GM18520 (cell line): Measurements from ENCODE around the gene MTF2.

Source experiments
- ATAC-seq: cut with Tn5 transposase; IDR thresholded peaks from one replicate; pipeline ENCODE4 v1.9.1; 2021; ENCODE audit not compliant: unreplicated experiment

The MTF2 gene

DNA sequence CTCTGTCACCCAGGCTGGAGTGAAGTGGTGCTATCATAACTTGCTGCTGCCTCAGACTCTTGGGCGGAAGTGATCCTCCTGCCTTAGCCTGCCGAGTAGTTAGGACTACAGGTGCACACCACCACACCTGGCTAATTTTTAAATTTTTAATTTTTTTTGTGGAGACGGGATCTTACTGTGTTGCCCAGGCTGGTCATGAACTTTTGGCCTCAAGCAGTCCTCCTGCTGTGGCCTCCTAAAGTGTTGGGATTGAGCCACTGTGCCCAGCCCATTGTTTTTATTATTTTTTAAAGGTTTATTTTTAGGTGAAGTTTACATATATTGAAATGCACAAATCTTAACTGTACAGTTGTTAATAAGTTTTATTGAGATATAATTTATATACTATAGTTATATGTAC lies 3.2 kb downstream of the MTF2 start:
- ATAC-seq = no peak

GRCh38 chr1:93083979-93084378 lies 4.9 kb downstream of the MTF2 start:
- ATAC-seq = no peak

DNA sequence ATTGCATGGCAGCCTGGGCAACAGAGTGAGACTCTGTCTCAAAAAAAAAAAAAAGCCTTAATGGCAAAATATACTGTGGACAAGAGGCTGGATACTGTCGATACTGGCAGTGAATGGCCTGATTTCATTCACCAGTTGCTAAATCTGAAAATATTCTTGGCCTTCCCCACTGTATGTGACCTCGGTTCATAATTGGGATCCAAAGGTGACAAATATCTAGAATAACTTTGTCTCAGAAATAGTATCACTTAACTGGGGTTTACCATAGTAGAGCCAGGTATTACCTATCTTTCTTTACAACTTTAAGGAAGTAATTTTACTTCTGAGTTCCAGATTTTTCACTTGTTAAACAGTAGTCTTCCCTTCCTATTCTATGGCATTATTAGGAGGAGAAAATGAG lies 8.4 kb downstream of the MTF2 start:
- no peak for ATAC-seq

DNA sequence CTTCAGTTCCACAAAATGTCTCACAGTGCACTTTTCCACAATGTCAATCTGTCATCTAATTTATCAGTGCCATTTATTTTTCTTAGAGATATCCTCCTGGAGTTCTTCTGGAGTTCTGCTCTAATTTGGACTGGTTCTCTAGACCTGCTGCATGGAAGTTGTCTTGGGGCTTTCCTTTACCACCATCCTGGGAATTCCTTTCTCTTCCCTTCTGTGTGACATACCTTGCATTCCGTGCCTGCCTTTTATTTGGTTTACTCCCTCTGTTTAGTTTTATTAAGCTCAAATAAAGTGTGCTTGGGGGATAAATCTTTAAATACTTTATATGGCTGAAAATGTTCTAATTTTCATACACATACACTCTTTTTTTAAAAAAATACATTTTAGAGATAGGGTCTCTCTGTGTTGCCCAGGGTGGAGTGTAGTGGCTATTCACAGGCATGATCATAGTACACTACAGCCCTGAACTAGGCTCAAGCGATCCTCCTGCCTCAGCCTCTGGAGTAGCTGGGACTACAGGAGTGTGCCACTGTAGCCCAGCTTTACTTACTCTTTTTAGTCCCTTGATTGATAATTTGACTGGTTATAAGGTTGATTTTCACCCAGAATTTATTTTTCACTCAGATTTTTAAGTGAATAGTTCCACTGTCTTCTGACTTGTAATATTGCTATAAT lies 14.4 kb downstream of the MTF2 start:
- no peak for ATAC-seq

DNA sequence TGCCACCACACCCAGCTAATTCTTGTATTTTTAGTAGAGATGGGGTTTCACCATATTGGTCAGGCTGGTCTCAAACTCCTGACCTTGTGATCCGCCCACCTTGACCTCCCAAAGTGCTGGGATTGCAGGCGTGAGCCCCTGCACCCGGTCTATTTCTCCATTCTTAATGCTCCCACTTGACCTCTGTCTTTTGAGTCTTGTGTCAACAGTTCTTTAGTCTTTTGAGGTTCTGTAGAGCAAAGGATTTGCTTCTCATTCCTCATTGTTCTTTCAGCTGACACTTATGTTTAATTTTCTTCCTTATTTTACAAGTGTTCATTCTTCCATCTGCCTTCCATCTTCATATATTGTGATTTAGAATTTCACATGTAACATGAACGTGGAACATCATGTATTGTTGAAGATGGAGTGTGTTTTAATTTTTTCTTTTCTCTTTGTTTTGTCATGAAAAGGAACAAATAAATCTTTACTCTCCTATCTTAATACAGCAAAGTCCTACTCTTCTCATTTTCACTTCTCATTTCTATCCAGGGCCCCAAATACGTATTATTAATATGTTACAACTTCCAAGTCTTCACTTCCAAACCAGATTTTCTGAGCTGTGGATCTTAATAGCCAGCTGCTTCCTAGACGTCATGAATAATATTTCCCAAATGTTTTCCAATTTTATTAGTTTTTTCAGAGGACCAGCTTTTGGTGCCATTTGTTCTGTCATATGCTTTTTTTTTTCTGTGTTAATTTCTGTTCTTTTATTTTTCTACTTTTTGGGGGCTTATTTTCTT lies 16.9 kb downstream of the MTF2 start:
- ATAC-seq = no peak

GRCh38 chr1:93102142-93102541 lies 23.1 kb downstream of the MTF2 start:
- ATAC-seq = no peak

- ATAC-seq = no peak
These were observed 27.1 kb downstream of the MTF2 start for GRCh38 chr1:93106226-93106625.

DNA sequence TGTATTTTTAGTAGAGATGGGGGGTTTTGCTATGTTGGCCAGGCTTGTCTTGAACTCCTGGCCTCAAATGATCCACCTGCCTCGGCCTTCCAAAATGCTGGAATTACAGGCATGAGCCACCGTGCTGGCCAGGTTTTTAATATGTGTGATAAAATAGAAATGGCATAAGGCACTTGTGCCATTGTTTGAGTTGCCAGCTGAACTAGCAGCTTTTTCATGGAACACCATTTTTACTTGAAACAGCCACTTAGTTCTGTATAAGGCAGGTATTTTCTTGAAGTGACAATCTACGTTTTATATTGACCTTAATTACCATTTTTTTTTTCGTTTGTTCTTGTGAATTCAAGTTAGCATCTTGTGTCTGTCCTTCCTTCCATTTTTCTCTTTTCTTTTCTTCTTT lies 28.3 kb downstream of the MTF2 start:
- no peak for ATAC-seq

DNA sequence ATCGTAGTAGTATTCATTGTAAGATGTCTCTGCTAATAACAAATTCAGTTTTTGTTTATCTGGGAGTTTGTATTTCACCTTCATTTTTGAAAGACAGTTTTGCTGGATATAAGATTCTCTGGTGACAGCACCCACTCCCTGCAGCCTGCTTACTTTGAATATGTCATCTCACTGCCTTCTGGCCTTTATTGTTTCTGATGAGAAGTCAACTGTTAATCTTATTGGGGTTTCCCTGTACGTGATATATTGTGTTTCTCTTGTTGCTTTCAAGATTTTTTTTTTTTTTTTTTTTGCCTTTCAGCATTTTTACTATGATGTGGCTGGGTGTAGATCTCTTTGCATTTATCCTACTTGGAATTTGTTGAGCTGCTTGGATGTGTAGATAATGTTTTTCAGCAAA lies 29.3 kb downstream of the MTF2 start:
- ATAC-seq = no peak

DNA sequence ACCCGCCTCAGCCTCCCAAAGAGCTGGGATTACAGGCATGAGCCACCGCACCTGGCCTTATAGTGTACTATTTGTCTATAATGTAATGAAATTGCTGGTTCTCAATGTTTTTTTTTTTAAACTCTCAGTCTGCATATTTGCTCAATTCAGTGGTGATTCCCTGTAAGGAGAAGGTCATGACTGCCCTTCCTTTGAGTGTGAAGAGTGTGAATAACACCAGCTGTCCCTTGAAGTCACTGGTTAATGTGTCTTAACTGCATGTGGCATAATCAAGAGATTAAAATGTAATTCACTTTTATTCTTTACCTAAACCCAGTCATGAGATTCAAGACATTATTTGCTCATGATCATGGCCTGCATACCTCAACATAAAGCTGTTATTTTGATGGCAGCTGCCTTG lies 30.5 kb downstream of the MTF2 start:
- no peak for ATAC-seq

- no peak for ATAC-seq
These were observed 32.0 kb downstream of the MTF2 start for GRCh38 chr1:93111065-93111464.

DNA sequence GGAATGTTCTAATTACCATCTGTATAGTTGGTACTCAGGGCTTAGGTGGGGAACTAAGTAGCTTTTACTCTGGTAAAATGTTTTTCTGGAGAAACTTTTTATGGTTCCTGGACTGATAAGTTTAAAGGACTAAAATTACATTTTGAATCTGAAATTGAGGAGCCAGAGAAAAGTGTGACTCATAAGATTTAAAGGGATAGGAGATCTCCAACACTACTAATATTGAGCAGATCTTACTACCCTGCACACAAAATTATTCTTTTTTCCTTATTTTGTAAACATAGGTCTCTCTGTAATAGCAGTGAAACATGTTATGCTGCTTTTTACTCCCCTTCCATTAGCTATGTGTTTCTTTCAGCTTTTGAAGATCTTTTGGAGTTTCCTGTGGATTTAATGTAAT lies 32.5 kb downstream of the MTF2 start:
- no peak for ATAC-seq

- no peak for ATAC-seq
These were observed 34.0 kb downstream of the MTF2 start for GRCh38 chr1:93113127-93113526.

DNA sequence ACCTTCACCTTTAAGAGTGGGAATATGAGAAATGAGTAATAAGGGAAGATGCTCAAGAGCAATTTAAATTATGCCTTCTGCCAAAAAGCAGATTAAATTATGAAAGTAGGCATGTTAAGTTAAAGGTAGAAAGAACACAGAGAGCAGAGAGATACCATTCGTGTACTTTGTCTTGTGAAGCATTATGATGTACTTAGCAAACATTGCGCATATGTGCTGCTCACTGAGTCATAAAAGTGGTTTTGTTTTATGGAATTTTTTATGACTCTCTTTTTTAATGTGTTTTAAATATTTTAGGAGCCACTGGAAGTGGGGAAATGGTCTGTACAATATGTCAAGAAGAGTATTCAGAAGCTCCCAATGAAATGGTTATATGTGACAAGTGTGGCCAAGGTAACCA lies 35.3 kb downstream of the MTF2 start:
- no peak for ATAC-seq

DNA sequence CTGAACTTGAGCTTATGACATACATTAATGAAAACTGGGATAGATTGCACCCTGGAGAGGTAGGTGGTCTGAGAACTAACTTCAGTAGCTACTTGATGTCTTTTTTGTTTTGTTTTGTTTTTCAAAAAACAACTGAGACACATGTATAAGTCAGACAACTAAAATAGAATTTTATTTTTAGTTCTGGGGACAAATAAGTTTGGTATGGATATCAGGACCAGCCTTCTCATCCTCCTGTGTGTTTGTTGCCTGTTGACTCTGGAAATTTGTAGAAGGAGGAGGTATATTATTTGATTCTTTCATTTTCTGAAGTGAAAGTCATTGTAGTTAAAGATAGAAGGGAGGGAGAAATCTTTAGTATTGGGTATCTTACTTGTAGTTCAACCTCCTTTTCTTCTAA lies 41.5 kb downstream of the MTF2 start:
- no peak for ATAC-seq

- ATAC-seq = no peak
These were observed 44.2 kb downstream of the MTF2 start for GRCh38 chr1:93123201-93123783.

DNA sequence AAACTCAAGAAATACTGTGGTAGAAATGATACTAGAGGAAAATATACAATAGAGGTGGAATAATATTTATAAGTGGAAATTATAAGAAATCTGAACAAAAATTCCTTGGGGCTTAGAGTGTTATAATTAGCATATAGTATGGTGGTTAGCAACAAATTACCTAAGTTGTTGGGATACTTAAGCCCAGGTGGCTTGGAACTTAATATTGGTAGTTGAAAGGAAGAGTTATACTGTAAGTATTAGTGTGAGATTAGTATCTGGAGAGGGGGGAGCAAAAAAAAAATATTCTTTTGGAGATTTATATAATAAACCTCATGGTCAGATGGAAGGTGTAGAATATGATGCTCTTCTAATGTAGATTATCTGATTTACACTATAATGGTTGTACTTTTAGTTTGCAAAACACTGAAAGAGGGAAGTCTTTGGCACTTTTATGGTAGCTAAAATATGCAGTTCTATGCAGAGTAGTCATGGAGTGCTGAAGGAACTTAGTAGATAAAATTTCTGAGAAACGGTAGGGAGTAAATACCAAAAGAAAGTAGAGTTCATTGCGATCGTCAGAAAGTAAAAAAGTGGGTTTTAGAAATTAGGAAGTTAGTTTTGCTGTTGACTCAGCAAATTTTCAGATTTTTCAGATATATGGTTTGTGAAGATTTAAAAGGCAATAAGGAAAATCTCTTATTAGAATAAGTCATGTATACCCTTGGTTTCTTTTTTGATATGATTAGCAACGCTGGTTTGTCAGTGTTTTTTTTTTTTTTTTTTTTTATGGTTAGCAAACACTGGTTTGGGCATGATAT lies 45.7 kb downstream of the MTF2 start:
- ATAC-seq = no peak

DNA sequence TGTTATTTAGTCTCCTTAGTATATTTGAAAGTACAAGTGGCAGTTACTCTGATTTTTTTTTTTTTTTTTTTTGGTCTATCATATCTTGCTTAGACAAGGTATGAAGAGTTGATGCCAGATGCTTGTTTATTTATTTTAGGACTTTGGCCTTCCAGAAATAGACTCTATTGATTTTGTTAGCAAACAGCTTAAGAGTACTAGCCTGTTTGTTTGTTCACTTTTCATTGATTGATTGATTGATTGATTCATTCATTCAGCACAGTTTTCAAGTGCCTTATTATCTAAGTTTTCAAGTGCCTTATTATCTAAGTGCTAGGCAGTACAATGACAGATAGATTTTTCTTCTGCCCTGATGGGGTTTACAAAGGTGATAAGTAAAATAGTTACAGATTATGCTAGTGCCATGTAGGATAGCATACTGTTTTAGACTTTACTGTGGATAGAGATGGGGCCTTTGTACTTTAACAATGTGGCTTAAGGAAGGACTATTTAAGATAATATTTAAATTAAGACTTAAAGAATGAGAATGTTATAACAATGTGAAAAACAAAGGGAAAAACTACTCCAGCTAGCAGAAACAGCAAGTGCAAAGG lies 50.5 kb downstream of the MTF2 start:
- no peak for ATAC-seq

GRCh38 chr1:93132638-93133037 lies 53.6 kb downstream of the MTF2 start:
- no peak for ATAC-seq

- ATAC-seq = no peak
These were observed 57.4 kb downstream of the MTF2 start for GRCh38 chr1:93136445-93136844.

DNA sequence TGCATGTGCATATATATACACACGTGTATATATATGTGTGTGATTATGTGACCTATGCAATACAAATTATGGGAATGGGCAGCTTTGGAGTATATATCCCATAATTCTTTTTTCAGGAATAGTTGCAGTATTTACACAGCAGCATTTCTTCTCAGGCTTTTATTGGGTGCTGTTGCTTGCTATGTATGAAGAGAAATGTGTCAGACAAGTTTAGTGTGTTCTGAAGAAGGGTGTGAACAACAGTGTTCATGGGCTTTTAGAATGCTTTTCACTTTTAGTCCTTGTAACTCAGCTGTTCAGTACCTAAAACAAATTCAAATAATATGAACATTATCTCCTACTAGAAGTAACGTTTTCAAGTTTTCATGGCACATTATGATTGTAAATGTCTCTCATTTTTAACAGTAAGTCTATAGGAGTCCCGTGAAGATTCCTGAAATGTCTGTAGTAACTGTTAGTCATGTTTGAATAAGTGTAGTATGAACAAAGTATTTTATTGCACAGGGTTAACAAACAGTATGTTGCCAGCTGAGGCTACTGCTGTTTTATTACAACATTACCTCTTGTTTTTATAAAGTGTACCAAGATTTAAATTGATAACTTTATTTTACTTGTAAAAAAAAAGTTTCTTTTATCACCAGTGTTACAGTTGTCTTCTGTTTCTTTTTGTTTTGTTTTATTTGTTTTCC lies 58.7 kb downstream of the MTF2 start:
- no peak for ATAC-seq
